GM21619 (cell line): ENCODE measurements around the gene DPAGT1.
"Not testable (repeated sequence)": the region's sequence is repeated elsewhere in the genome, so short reads cannot be mapped to it uniquely, and the experiment has no call there.

Experiments
- ATAC-seq: cut with Tn5 transposase; IDR thresholded peaks from one replicate; pipeline ENCODE4 v1.9.1; 2021; ENCODE audit not compliant: unreplicated experiment

DPAGT1 gene

GRCh38 chr11:119101759-119102423 lies at the start of gene DPAGT1:
Gene DPAGT1, minus strand, starts transcription at chr11:119101853. Its CDS starts 198 bp downstream, at chr11:119101655.
- ATAC-seq = peak; percentile 75

GRCh38 chr11:119149786-119150275 lies 48.2 kb upstream of the DPAGT1 start:
- ATAC-seq = no peak

GRCh38 chr11:119149018-119149785 lies 47.5 kb upstream of the DPAGT1 start, which contains the start of gene ABCG4:
Gene ABCG4, plus strand, starts transcription at chr11:119149052. Its CDS starts 914 bp downstream, at chr11:119149966.
- no peak for ATAC-seq

- ATAC-seq = no peak
Measured at GRCh38 chr11:119148720-119149017, 47.0 kb upstream of the DPAGT1 start.

GRCh38 chr11:119147604-119148333 lies 46.1 kb upstream of the DPAGT1 start:
- no peak for ATAC-seq

GRCh38 chr11:119145551-119145950 lies 43.9 kb upstream of the DPAGT1 start:
- ATAC-seq = no peak

- no peak for ATAC-seq
Measured at GRCh38 chr11:119144825-119145486, 43.3 kb upstream of the DPAGT1 start.

- not testable (repeated sequence) for ATAC-seq
Measured at GRCh38 chr11:119139276-119139675, 37.6 kb upstream of the DPAGT1 start.

- no peak for ATAC-seq
Measured at GRCh38 chr11:119134389-119134978, 32.8 kb upstream of the DPAGT1 start.

- ATAC-seq = no peak
Measured at GRCh38 chr11:119130662-119131061, 29.0 kb upstream of the DPAGT1 start.

- ATAC-seq = no peak
Measured at GRCh38 chr11:119126675-119127268, 25.1 kb upstream of the DPAGT1 start.

GRCh38 chr11:119125821-119126220 lies 24.2 kb upstream of the DPAGT1 start:
- ATAC-seq = no peak

GRCh38 chr11:119121811-119122124 lies 20.1 kb upstream of the DPAGT1 start:
- no peak for ATAC-seq

GRCh38 chr11:119121008-119121810 lies 19.6 kb upstream of the DPAGT1 start, which contains the start of gene HINFP:
Gene HINFP, plus strand, starts transcription at chr11:119121580. Its CDS starts 5,365 bp downstream, at chr11:119126945.
- peak; percentile 95 for ATAC-seq

- ATAC-seq = no peak
Measured at GRCh38 chr11:119120639-119121007, 19.0 kb upstream of the DPAGT1 start.

- no peak for ATAC-seq
Measured at GRCh38 chr11:119118946-119119345, 17.3 kb upstream of the DPAGT1 start.

GRCh38 chr11:119118227-119118626 lies 16.6 kb upstream of the DPAGT1 start:
- ATAC-seq = no peak

GRCh38 chr11:119117004-119117706 lies 15.5 kb upstream of the DPAGT1 start:
- no peak for ATAC-seq

- no peak for ATAC-seq
Measured at GRCh38 chr11:119116601-119117000, 14.9 kb upstream of the DPAGT1 start.
